NCI-H128 (cell line): ENCODE results near the gene TSNAXIP1.

Experiments
- DNase-seq: peaks from one replicate; lab custom pipeline; 2025; ENCODE audit not compliant: unreplicated experiment; lab: John Stamatoyannopoulos, UW

The TSNAXIP1 gene, protein sequence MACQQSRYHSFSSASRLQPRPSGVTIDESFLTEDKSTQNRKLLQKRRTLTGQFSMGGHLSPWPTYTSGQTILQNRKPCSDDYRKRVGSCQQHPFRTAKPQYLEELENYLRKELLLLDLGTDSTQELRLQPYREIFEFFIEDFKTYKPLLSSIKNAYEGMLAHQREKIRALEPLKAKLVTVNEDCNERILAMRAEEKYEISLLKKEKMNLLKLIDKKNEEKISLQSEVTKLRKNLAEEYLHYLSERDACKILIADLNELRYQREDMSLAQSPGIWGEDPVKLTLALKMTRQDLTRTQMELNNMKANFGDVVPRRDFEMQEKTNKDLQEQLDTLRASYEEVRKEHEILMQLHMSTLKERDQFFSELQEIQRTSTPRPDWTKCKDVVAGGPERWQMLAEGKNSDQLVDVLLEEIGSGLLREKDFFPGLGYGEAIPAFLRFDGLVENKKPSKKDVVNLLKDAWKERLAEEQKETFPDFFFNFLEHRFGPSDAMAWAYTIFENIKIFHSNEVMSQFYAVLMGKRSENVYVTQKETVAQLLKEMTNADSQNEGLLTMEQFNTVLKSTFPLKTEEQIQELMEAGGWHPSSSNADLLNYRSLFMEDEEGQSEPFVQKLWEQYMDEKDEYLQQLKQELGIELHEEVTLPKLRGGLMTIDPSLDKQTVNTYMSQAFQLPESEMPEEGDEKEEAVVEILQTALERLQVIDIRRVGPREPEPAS

DNA sequence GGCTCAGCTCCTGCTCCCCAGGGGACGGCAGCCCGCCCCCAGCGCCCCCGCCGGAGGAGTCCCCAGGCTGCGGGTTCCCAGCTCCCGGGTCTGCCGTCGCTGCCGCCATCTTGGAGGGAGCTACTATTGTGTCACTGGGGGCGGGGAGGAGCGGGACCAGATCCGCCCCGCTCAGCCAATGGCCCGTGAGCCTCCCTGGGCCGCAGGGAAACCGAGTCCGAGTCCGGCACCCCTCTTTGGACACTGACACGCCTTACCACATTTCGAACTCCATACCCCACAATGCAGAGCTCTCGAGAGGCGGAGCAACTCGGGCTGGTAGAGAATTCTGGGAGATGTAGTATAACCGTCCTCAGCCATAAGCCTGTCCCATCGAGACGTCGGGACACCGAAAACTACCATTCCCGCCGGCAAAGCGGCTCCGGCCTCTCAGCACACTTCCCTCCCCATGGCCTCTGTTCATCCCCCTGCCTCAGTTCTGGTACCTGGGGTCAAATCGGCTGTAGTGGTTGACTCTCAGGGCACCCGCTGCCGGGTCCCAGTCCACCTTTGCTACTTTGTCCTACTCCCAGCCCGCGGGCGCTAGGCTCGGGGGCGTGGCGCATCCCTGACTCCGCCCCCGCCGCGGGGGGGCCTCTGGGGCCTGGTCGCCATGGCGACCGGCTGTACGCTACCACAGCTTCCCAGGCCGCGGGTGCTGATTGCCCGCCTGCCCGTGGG, at the start of gene TSNAXIP1, which contains the start of gene RANBP10:
Gene TSNAXIP1 (plus strand): TSS at position 462 of the 720 bp plus-strand sequence. CDS start 261 bp downstream, outside the sequence.
Gene RANBP10 (minus strand): TSS at position 133 of the 720 bp plus-strand sequence. CDS start 24 bp downstream, at position 109.
- peak; percentile 95 for DNase-seq

DNA sequence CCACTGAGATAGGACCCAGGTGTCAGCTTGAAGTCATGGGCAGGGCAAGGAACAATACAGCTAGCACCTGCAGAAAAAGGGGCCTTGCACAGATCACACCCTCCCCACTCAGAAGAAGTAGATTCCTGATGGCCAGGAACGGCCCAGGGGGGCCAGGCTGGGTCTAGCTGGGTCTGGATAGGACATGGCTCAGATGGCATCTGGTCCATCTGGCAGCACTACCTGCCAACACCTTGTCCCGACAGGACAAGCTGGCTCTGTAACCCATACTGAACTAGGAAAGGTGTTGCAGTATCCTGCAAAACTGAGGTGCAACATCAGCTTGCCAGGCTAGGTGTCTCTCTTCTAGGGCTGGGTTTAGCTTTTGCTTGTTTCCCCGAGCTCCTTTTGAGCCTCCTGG, 48.7 kb upstream of the TSNAXIP1 start:
- DNase-seq, result no peak

DNA sequence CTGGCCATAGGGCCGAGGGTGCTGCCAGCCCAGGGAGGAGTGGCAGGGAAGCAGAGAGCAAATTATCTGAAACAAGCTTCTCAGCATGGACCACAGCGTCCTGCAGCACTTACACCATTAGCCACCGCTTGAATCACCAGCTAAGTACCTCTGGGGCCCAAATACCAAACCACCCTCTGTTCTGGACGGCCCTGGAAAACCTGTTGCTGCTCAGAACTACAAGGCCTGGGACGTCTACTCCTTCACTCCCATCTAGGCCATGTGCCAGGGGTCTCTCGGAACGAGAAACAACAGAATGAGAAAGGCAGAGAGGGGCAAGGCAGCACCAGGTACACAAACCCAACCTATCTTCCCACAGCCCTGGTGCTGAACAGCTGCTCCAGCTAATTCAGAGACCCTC, 47.7 kb upstream of the TSNAXIP1 start:
- no peak for DNase-seq

DNA sequence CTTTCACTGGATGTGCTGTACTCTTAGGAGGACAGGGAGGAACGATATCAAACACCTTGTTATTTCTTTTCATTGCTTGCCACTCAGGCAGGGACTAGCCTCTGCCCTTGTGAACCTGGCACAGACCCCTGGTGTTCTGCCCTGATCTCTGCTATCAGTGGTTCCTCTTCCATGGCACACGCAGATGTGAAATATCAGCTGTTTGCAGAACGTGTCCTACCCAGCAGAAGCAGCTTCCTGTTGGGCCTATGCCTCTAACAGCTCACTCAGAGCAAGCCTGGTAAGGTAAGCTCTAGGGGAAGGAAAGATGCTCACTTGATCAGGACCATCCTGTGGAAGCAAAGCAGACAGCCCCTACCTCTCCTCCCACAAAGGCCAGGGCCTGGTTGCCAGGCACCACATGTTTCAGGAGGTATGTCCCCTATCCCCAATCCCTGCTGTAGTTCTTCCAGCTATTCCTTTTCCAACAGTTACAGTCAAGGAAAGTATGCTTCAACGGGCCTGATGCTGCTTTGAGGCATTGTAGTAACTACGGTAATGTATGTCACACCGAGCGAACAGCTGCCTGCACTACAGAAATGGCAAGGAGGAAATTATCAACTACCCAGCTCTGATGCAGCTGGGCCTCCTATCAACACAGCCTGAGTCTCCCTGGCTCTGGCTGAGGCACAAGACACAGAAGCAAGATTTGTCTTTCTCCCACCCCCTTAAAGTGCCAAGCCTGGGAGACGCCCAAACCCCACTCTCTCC, 46.3 kb upstream of the TSNAXIP1 start:
- DNase-seq, result no peak

DNA sequence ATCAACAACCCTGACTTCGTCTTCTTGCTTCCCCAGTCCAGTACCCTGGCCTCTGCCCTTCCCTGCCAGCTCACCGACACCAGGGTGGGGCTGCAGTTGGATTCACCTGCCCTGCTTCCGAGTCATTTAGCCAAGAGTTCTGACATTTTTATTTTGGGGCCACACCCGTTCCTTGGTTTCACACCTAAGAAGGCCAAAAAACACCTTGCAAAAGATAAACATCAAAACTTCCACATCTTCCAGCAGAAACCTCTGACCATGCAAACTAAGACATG, 45.8 kb upstream of the TSNAXIP1 start:
- no peak for DNase-seq

DNA sequence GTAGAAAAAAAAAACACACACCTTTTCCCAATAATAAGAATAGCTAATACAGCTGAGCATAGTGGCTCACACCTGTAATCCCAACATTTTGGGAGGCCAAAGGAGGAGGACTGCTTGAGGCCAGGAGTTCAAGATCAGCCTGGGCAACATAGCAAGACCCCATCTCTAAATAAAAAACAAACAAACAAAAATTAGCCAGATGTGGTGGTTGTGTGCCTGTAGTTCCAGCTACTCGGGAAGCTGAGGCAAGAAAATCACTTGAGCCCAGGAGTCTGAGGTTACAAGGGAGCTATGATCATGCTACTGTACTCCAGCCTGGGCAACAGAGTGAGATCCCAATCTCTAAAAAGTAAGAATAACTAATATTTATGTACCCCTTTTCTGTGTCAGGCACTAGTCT, 44.8 kb upstream of the TSNAXIP1 start:
- DNase-seq, result no peak

DNA sequence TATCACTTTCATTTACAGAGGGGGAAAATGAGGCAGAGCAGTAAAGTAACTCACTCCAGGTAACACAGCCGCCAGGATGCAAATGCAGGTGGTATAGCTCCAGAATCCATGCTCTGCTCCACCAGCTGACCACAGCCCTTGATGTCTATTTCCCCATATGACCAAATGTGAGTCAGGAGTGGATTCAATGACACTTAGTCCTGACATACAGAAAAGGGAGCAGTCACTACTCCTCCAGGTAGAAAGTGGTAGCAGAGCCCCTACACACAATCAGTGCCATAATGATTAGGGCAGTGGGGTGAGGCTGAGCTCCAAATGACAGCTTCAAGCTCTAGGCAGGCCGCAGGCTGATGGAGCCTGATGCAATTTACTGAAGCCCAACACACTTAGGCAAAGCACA, 44.3 kb upstream of the TSNAXIP1 start:
- no peak for DNase-seq

DNA sequence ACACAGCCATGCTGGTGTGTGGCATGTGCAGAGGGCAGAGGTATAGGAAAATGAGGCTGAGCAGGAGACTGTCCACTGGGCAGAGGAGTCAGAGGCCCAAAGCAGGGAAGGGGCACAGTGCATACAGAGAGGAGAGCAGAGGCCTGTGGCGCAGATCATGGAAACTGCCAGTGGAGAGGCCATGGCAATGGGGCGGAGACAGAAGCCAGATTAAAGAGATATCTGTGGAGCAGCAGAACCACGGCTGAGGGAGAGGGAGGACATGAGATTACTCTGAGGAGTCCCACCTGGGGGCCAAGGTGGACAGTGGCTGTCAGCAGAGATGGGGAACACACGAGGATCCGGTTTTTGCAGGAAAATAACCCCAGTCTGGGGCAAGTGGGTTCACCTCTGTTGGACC, 43.6 kb upstream of the TSNAXIP1 start:
- no peak for DNase-seq

DNA sequence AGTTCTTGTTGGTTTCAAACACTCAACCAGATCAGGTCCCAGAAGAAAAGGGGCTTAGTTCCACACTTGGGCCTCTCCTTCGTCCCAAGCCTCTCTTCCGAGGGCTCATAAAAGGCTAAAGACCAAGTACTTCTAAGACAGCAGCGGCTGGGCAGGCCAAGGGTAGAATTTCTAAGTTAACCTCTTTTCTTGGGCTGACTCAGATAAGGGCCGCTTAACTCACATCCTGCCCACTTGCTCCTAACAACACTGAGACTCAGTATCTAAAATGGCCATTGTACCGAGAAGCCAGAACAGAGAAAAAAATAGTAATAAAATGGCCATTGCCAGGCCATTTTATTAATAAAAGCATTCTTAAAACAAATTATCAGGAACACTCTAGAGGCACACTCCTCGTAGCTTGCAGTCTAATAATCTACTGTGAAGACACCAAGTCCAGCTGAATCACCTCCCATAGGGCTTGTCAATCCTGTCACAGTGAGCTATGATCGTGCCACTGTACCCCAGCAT, 42.5 kb upstream of the TSNAXIP1 start:
- DNase-seq, result no peak

DNA sequence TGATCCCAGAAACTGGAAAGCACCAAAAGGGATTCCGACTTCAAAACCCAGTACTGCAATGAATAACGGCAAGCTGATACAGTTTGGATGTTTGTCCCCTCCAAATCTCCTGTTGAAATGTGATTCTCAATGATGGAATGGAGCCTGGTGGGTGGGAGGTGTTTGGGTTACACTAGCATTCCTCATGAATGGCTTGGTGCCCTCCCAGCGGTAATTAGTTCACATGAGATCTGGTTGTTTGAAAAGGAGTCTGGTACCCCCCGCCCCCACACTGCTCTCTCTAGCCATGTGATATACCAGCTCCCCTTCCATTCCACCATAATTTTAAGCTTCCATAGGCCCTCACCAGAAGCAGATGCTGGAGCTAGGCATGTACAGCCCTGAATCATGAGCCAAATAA, 40.4 kb upstream of the TSNAXIP1 start:
- DNase-seq, result no peak

DNA sequence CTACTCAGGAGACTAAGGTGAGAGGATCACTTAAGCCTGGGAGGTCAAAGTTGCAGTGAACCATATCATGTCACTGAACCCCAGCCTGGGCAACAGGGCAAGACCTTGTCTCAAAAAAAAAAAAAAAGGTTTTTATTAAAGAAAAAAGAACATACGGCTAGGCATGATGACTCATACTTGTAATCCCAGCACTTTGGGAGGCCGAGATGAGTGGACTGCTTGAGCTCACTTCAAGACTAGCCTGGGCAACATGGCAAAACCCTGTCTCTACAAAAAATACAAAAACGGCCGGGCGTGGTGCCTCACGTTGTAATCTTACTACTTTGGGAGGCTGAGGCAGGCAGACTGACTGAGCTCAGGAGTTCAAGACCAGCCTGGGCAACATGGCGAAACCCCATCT, 38.7 kb upstream of the TSNAXIP1 start:
- DNase-seq, result no peak

DNA sequence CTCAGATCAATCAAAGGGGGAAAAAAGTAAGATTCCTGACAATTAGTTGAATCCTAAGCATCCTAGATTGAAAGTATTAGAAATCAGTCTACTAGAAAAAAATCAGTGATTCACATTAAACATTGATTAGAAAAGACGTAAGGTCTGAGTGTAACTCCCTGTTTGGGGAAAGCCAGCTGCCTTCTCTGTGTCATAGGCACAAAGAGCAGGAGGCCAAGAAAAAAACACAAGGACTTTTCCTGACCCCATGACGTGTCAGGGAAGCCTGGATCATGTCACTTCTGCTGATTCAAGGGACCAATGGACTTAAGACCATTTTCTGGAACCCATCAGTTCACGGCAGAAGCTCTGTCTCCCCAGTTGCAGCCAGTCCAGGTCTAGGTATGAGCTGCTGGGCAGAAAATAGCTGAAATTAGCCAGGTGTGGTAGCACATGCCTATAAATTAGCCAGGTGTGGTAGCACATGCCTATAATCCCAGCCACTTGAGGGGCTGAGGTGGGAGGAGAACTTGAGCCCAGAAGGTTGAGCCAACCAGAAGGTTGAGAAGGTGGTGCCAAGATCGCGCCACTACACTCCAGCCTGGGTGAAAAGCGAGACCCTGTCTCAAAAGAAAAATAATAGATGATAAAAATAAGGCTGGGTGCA, 36.2 kb upstream of the TSNAXIP1 start:
- no peak for DNase-seq

DNA sequence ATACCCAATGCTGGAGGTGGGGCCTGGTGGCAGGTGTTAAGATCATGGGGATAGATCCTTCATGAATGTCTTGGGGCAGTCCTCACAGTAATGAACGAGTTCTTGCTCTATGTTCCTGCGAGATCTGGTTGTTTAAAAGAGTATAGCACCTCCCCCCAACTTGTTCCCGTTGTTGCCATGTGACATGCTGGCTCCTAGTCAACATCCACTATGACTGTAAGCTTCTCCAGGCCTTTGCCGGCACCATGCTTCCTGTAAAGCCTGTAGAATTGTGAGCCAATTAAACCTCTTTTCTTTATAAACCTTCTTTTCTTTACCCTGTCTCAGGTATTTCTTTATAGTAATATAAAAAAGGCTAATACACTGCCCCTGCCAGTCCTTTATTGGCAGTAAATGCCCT, 33.6 kb upstream of the TSNAXIP1 start:
- no peak for DNase-seq

DNA sequence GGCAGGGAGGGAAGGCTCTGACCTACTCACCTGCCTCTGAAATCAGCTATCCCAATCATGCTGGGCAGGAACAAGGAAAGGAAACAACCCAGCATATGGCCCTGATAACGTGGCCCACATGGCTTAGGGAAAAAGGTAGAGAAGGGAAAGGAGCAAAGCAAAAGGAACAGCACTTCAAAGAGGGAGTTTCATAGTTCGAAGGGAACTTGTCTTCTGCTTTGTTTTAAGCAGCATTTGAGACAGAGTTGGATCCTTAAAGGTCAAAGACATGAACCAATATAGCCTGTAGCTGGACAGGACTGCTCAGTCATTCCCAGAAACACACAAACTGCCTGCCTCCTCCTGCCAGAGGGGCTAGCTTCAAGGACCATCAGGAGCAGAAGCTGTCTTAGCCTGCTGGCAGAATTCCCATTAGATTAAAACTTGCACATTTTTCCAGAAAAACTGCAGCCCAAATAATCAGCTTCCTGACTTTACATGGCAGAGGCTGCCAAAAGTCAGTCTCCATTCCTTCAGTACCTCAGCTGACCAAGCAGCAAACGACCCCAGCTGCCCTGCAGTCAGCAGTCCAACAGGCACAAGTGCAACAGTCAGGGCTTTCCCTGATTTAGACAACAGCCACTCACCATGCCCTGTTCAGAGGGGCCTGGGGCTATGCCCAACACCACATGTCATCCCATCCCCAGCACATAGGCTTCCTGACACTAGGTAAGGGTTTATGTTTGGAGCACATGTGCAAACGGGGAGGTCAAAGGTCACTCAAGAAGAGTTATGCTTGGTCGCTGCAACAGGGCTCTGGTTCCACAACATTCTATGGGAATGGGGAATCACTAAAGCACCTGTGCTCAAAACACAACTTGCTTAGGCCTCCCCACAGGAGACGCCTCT, 32.9 kb upstream of the TSNAXIP1 start:
- no peak for DNase-seq

DNA sequence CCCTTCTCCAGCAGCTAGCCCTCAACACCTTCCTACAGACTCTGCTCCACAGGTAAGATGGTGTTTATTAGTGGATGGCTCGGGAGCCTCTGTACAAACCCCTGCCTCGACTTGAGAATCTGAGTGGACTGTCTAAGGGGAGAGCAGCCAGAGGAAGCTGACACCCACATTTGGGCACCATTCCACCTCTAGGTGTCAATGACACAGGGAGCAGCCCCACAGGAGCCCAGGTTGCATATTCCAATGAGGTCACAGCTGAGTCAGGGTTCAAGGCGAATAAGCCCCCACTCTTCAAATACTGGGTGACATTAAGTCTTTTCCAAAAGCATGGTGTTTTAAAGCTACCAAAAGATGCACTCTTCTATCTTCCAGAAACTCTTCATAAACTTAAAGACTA, 32.2 kb upstream of the TSNAXIP1 start:
- no peak for DNase-seq

DNA sequence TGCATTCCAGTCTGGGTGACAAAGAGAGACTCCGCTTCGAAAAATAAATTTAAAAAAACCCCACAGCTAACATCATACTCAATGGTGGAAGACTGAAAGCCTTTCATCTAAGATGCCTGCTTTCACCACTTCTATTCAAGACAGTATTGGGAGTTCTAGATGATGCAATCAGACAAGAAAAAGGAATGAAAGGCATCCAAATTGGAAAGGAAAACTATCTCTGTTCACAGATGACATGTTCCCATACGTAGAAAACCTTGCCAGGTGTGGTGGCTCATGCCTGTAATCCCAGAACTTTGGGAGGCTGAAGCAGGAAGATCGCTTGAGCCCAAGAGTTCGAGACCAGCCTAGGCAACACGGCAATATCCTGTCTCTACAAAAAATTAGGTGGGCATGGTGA, 31.4 kb upstream of the TSNAXIP1 start:
- no peak for DNase-seq

DNA sequence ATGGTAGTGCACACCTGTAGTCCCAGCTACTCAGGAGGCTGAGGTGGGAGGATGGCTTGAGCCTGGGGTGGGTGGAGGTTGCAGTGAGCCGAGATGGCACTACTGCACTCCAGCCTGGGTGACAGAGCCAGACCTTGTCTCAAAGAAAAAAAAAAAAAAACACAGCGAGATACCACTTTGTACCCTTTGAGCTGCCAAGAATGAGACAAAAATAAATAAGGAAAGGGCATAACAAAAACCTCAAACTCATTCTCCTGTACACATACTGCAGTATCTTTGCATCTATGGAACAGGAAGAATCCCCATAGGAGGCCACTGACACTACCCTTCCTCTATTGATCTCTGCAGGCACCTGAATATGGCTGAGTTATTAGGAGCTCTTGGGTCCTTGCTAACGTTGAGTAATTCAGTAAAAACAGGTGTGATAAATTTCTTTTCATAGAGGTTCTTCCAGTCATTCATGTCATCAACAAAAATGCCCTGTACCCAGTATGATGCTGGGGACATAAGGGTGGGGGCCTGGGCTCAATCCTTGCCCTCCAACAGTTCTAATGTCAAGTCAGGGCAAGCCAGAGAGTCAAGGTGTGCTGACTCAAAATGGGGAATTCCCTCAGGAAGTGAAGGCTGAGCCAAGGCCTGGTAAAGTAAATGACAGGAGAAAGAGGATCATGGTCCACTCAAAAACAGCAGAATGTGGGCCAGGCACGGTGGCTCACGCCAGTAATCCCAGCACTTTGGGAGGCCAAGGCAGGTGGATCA, 27.3 kb upstream of the TSNAXIP1 start:
- no peak for DNase-seq

DNA sequence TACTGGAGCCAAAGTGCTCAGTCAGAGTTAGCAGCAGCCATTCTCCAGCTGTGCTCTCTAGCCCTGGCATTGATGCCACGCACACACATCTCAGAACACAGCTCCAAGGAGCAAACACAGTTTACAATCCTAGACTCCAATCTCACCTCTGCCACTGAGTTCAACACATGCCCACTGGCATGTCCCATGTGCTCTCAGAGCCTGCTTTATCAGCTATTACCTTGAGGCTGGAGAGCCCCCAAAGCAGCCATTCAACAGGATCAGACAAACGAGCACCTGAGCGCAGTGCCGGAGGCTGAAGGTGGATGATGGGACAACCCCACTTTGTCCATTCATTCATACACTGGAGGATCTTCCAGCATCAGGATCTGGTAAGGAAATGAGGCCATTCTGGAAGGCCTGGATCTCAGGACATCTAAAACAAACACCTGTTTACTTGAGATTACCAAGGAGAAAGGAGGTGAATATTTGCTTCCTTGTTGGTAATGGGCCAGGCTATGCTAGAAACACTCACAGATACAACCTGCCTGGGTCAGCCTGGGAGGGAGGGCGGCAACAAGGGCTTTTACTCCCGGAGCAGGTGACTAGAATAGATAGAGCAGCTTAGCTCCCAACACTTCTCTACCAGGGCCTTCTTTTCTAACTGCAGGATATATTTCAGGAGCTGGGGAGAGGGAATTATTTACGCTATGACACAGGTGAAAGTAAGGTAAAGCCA, 25.7 kb upstream of the TSNAXIP1 start:
- DNase-seq, result no peak
